HT-29 (cell line): Measurements from ENCODE around the gene PTPRR. TPM values are rescaled to one million over a fixed set of nuclear protein-coding genes. Genes with fewer than 3 reads are reported as not detected.

ENCODE experiments used
- DNase-seq: peaks from one replicate; pipeline ENCODE4 v3.0.0-alpha.2; 2015; ENCODE audit warnings: low spot score
- total RNA-seq: library from RNA; depleted of rRNA; stranded (reverse); fragments of >200 nt; shearing (Covaris generic); gene quantifications from 2 replicates; pipeline ENCODE4 v1.2.3, GENCODE V29; 2014

Gene PTPRR
- total RNA-seq, 1 experiment from 2014 or later: 0.66 TPM

DNA sequence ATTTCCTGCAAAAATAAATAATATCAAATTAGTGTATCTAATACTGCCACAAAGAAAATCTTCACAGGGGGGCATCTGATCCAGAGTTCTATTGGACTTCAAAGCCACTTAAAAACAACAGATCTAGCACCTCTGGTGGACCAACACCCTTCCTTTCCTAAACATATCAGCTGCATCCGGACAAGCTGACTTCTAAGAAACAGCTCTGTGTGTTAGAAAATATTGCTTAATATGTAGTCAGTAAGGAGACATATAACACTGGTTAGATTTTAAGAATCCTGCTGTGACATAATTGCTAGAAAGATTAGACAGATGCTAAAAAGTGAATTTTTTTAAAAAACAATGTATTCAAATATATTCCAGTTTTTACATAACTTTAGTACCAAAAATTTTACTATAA, 222.2 kb downstream of the PTPRR start:
- DNase-seq: no peak

DNA sequence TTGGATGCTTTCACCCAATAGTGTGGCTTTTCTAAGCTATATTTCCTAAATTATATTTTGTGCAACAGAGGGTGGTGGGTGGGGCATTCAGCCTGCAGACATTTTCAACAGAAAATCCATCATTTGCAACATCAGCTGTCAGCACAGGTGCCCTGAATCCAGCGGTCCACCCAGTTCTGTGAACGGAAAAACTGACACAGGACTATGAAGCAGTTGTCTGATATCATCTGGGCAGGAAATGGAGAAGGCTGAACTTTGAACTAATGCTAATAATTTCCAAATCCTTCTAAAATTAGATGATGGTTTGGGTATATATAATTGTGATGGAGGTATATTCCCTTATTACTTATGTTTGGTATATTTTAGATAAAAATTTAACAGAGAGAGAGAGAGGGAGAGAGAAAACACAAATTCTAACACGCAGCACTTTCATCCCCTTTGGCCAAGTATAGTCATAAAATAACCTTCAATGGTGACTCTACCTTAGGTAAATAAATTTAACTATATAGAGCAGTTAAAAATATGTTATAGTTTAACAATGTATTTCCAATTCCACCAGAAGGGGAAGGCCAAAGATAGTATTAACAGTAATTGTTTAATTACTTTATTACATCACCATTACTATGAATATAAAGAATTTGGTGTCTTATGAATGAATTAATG, 225.0 kb downstream of the PTPRR start:
- DNase-seq: peak; percentile 73

DNA sequence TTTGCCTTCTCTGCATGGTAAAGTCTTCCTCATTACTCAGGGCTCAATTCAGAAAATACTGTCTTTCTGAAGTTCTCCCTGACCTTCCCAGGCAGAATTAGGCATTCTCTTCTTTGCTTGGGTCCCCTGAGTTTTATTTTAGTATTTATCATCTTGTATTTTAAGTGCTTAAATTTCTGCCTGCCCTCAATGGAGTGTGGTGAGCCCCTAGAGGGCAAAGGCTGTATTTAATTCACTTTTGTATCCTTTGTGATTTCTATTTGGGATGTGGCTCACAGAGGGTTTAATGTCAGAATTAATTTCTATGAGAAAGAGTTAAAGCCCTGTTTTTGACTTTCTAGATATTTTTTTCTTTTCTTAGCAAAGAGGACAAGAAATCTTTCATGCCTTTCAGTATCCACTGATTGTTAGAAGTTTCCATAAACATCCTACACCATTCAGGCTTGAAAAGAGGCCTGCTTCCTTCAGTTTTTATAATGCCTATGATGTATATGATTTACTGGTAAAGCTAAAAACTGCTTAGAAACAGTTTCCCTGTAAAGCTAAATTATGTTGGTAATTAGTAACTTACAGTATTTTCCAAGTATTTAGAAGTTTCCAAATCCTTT, 227.8 kb downstream of the PTPRR start:
- peak; percentile 58 for DNase-seq

- DNase-seq: no peak
These were observed 229.4 kb downstream of the PTPRR start for GRCh38 chr12:70691018-70691672.

DNA sequence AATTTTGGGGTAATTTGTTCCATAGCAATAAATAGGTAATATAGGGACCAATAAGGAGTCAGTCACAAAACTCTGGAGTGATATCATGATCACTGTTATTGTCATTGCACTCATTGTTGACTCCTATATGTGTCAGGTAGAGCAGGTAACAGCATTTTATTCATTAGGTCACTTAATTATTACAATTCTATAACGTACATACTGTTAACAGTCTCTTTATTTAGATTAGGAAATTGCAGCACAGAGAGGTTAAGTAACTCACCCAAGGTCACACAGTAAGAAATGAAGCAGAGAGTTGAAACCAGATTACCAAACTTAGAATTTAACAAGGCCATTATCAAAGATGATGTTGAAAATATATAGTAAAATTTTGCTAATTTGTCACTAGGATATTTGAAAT, 233.6 kb downstream of the PTPRR start:
- DNase-seq: no peak

DNA sequence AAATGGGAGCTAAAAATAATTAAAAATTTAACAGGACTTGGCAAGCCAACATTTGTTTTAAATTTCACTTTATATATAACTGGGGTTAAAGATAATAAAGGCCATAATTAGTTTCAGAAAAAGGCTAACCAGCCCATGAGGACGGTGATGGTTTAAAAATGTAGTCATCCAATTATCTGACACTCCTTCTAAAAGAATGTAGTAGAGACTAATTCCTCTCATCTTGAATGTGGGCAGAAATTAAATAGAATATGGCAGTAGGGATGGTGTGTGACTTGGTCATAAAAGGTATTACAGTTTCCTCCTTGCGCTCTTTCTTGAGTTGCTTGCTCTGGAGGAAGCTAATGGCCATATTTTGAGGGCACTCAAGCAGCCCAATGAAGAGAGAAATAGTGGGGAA, 234.2 kb downstream of the PTPRR start:
- DNase-seq: no peak

DNA sequence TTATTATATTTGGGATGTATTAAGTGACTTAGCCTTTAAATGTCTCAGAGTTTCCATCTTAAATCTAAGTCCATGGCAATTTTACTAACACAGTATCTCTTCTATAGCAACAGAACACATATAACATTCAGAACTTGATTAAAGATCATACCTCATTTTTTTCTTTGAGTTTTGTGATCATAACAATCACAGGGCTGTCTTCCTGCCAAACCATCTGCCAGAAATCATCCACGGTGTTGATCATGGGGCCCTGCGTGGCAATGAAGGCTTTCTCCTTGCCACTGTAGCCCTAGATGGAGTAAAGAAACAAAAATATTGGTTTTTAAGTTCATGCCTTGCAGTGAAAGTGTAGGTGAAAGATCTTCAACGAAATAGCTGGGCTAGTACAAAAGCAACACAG, 236.6 kb downstream of the PTPRR start:
- no peak for DNase-seq

- no peak for DNase-seq
These were observed 248.8 kb downstream of the PTPRR start for GRCh38 chr12:70671698-70672097.

DNA sequence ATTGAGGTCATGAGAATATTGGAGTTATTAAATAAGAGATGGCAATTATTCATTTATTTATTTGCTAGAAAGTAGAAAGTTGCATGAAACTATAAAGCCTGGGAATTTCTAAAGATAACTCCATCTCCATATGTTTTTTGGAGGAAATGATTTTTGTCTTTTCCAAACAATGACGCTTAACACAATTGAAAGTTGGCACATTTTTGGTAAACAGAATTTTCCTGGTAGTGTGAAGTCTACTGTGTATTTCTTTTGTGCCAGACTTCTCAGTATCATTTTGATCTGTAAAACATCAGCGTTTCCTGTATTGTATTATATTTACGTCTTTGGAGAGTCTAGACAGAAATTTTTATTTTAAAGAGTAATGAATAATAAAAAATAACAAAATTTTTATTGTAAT, 249.6 kb downstream of the PTPRR start:
- DNase-seq: no peak

GRCh38 chr12:70667253-70667652, 253.3 kb downstream of the PTPRR start:
- DNase-seq: no peak

GRCh38 chr12:70666364-70666763, 254.2 kb downstream of the PTPRR start:
- DNase-seq: no peak

DNA sequence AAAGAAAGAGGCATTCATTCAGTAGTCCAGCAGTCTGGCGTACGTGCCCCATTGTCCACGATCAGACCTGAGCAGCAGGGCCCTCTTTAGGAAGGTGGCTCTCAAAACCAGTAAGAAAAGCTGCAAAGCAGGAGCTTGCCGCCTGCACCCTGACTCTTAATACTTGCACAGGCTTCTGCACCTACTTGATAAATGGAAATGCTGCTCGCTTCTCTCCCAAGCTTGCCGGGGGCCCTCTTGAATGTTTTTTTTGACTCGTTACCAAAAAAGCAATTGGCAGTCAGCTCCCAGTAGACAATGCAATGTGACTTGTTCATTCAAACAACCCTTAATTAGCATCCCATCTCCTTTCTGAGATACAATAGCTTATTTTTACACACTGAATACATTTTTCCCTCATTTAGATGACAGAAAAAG, 256.1 kb downstream of the PTPRR start:
- DNase-seq: no peak

- no peak for DNase-seq
These were observed 256.7 kb downstream of the PTPRR start for GRCh38 chr12:70663838-70664237.

DNA sequence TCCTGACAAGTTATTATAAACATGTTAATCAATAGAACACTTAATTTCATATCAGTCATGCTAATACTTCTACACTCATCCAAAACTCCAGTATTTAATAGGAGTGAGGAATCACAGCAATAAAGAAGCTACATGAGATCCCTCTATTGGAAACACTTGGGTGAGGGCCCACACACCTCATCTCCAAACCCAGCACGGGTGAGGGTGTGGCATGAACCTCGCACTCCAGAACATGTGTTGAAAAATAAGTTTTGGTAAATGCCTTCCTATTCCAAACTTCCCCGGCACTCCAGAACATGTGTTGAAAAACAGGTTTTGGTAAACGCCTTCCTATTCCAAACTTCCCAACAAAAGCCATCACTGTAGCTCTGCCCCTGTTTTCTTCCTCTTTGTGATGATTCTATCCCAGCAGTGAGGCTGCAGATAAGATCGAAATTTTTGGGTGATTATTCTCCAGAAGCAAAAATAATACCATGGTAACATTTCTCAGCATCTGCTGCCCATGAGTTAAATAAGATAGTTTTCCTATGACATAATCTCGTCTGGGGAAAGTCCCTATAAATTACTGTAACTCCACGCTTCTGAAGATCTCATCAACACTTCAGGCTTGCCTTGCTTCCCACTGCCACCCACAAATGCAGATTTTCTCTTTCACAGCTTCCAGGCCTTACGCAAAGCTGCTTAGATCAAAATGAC, 258.9 kb downstream of the PTPRR start:
- no peak for DNase-seq

GRCh38 chr12:70660620-70661219, 259.8 kb downstream of the PTPRR start:
- no peak for DNase-seq

- no peak for DNase-seq
These were observed 260.4 kb downstream of the PTPRR start for GRCh38 chr12:70660002-70660604.

DNA sequence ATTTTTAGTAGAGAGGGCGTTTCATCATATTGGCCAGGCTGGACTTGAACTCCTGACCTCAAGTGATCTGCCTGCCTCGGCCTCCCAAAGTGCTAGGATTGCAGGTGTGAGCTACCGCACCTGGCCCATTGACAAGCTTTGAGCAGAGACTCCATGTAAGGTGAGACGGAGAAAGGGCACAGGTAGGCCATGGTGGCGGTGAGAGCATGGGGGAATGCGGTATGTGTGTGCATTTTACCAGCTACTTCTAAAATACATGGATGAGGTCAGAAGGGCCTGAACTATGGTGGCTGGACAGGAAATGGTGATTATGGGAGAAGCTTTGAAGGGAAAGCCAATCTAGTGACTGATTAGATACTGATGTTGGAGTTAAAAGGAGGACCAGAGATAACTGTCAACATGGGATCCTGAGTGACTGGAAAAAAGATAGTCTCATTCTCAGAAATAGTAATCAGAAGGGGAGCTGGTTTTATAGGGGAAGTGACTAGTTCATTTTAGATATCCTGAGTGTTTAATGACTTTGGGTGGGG, 261.4 kb downstream of the PTPRR start:
- DNase-seq: no peak

GRCh38 chr12:70657616-70658286, 262.8 kb downstream of the PTPRR start:
- DNase-seq: no peak

GRCh38 chr12:70652451-70652850, 268.1 kb downstream of the PTPRR start:
- no peak for DNase-seq

DNA sequence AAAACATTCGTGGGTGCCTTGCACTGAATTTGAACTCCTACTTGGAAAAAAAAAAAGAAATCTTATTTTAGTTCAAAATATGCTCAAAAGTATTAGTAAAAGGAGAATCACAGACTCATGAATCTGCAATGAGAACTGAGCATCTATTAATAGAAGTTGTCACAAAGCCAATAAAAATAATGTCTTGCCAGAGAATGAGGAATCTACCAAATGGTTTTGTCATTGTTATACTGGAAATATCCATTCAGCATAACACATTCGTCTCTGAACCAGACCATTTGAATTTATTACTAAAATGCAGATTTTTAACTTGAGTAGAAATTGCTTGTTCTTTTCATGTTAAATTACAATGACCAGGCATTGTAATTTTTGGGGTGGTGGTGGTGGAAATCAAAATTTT, 271.7 kb downstream of the PTPRR start:
- DNase-seq: no peak

GRCh38 chr12:70648191-70648590, 272.3 kb downstream of the PTPRR start:
- no peak for DNase-seq
